A673 (cell line): Measurements from ENCODE around the gene STRA8. TPM values are rescaled to one million over a fixed set of nuclear protein-coding genes. Genes with fewer than 3 reads are reported as not detected.

Source experiments
- BruUV-seq: library from RNA; stranded (reverse); fragments of 400-500 nt; replicated peaks from 2 replicates; lab custom pipeline; 2021; lab: Mats Ljungman, UMichigan
- CTCF ChIA-PET: fragments of 300-600 bp; sonication (Branson Sonifier 250); formaldehyde crosslinking; loops from one replicate; lab custom pipeline; 2022; ENCODE audit warnings: antibody characterized with exemption; lab: Charles Lee
- POLR2A ChIA-PET: fragments of 300-600 bp; sonication (Branson Sonifier 250); formaldehyde crosslinking; loops from one replicate; lab custom pipeline; 2022; ENCODE audit warnings: antibody characterized with exemption; ENCODE audit not compliant: low non-redundant PET; lab: Charles Lee
- DNase-seq: peaks from one replicate; pipeline ENCODE4 v3.0.0-alpha.2; 2015; ENCODE audit warnings: low spot score
- H3K27ac ChIP-seq: fragments of 200-600 bp; sonication (generic); 2 replicates; pipeline ENCODE4 v1.5.1; 2016; ENCODE audit warnings: mixed run types, low read depth, mild to moderate bottlenecking, mixed read lengths, antibody characterized with exemption, low read length; ENCODE audit not compliant: poor library complexity, severe bottlenecking
- H3K27me3 ChIP-seq: fragments of 200-600 bp; sonication (generic); replicated peaks from 2 replicates; pipeline ENCODE4 v1.6.1; 2017; ENCODE audit warnings: mixed run types, low read depth, mild to moderate bottlenecking, mixed read lengths, antibody characterized with exemption, low read length; ENCODE audit not compliant: insufficient read depth, poor library complexity
- H3K36me3 ChIP-seq: fragments of 200-600 bp; sonication (generic); 2 replicates; pipeline ENCODE4 v1.6.1; 2016; ENCODE audit warnings: mixed run types, mild to moderate bottlenecking, mixed read lengths, antibody characterized with exemption, low read length; ENCODE audit not compliant: insufficient read depth, poor library complexity, severe bottlenecking
- H3K4me1 ChIP-seq: fragments of 200-600 bp; sonication (generic); 2 replicates; pipeline ENCODE4 v1.6.1; 2017; ENCODE audit warnings: mixed run types, mild to moderate bottlenecking, mixed read lengths, antibody characterized with exemption, low read length; ENCODE audit not compliant: insufficient read depth, poor library complexity, severe bottlenecking
- H3K4me3 ChIP-seq: fragments of 200-600 bp; sonication (generic); 2 replicates; pipeline ENCODE4 v1.5.1; 2016; ENCODE audit warnings: low read depth, mixed run types, mild to moderate bottlenecking, mixed read lengths, low read length; ENCODE audit not compliant: poor library complexity, severe bottlenecking
- H3K9me3 ChIP-seq: fragments of 200-600 bp; sonication (generic); 2 replicates; pipeline ENCODE4 v1.6.1; 2016; ENCODE audit warnings: mixed run types, low read depth, mild to moderate bottlenecking, mixed read lengths, antibody characterized with exemption, low read length; ENCODE audit not compliant: poor library complexity, severe bottlenecking
- EZH2 ChIP-seq: fragments of 200-600 bp; sonication (generic); IDR thresholded peaks from 2 replicates; pipeline ENCODE4 v1.6.1; 2017; ENCODE audit warnings: borderline replicate concordance, low read depth, mild to moderate bottlenecking, mixed read lengths, antibody characterized with exemption, low read length; ENCODE audit not compliant: poor library complexity, severe bottlenecking
- intact Hi-C: fragments of 100-400 bp; cut with micrococcal nuclease; formaldehyde crosslinking; loops from one replicate; pipeline ENCODE4 v1.10.0; 2022; ENCODE audit not compliant: unreplicated experiment
- total RNA-seq: library from RNA; stranded (reverse); gene quantifications from 2 replicates; pipeline ENCODE4 v1.2.3, GENCODE V29; 2021
- TF ChIP-seq, protein P1 (sequence below): fragments of 300-800, 200-600 bp; sonication (generic); conservative IDR thresholded peaks from 2 replicates; pipeline ENCODE4 v1.5.1; 2017; ENCODE audit warnings: low read depth, mild to moderate bottlenecking, antibody characterized with exemption, low read length, moderate library complexity, mixed read lengths

Gene STRA8
- total RNA-seq, 1 experiment from 2014 or later, result not detected

DNA sequence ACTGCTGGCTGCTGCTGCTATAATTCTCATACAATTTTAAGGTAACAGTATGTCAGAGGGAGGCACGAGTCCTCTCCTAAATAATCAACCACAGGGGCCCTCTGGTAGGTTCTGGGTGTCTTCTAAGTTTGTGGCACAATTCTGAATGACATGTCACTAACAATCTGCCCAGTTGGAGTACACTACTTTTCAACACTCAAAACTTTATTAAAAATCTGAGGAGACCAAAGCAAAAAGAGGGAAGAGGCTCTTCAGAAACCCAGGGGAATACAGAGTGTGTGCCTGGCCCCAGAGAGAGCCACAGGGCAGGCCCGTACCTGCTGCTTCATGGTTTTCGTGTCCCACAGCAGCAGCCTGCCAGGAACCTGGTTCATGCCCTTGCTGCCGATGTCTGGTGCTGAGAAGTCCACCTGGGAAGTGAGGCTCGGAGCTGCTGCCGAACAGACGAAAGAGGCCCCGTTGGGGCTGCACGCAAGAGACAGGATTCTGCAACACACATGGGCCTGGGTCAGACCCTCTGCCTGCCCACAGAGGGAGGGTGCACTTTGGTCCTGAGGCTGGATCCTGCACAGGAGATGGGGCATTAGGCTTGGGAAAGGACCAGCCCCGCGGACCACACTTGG lies 40.6 kb upstream of the STRA8 start:
- CTCF ChIA-PET, result no interaction called here
- POLR2A ChIA-PET, result no interaction called here
- intact Hi-C loops, result no loop called here

DNA sequence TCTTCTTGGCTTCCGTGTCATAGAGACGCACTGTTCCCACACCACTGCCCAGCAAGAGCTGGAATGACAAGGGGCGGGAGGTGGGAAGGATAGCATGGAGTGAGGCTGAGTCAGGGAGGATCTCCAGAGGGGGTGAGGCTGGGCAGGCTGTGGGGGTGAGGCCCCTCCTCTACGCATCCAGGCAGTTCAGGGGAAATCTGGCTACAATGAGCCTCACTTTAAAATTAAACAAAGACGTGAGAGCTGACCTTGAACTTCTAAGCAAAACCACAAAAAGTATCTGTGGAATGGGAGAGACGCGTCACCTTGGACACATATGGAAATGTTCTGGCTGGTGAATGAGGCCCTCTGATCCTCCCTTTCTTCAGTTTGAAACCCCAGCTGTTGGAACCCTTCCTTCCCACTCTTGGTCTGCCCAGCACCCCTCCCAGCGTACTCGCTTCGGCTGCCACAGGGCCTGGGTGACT lies 40.0 kb upstream of the STRA8 start:
- H3K27ac ChIP-seq, result no peak overlapping the region
- TF ChIP-seq, protein P1, sequence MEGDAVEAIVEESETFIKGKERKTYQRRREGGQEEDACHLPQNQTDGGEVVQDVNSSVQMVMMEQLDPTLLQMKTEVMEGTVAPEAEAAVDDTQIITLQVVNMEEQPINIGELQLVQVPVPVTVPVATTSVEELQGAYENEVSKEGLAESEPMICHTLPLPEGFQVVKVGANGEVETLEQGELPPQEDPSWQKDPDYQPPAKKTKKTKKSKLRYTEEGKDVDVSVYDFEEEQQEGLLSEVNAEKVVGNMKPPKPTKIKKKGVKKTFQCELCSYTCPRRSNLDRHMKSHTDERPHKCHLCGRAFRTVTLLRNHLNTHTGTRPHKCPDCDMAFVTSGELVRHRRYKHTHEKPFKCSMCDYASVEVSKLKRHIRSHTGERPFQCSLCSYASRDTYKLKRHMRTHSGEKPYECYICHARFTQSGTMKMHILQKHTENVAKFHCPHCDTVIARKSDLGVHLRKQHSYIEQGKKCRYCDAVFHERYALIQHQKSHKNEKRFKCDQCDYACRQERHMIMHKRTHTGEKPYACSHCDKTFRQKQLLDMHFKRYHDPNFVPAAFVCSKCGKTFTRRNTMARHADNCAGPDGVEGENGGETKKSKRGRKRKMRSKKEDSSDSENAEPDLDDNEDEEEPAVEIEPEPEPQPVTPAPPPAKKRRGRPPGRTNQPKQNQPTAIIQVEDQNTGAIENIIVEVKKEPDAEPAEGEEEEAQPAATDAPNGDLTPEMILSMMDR, result no peak
- TF ChIP-seq EZH2, result no peak
- no peaks in the 10 kb centered on the region for H3K9me3 ChIP-seq
- no peaks in the 10 kb centered on the region for H3K27me3 ChIP-seq
- no peak overlapping the region for H3K4me3 ChIP-seq
- H3K4me1 ChIP-seq, result no peaks in the 10 kb centered on the region
- DNase-seq, result no peak
- POLR2A ChIA-PET, result no interaction called here
- H3K36me3 ChIP-seq, result no peaks in the 10 kb centered on the region
- intact Hi-C loops, result no loop called here
- CTCF ChIA-PET, result no interaction called here
- BruUV-seq, result no TSS peak

More for the DNA sequence above, 40.6 kb upstream of the STRA8 start:
- no TSS peak for BruUV-seq
- DNase-seq, result no peak
- no peaks in the 10 kb centered on the region for H3K9me3 ChIP-seq
- H3K36me3 ChIP-seq, result no peaks in the 10 kb centered on the region
- H3K27me3 ChIP-seq, result no peaks in the 10 kb centered on the region
- no peak overlapping the region for H3K27ac ChIP-seq
- TF ChIP-seq EZH2, result no peak
- TF ChIP-seq, protein P1, result no peak
- H3K4me1 ChIP-seq, result no peaks in the 10 kb centered on the region
- H3K4me3 ChIP-seq, result no peak overlapping the region

DNA sequence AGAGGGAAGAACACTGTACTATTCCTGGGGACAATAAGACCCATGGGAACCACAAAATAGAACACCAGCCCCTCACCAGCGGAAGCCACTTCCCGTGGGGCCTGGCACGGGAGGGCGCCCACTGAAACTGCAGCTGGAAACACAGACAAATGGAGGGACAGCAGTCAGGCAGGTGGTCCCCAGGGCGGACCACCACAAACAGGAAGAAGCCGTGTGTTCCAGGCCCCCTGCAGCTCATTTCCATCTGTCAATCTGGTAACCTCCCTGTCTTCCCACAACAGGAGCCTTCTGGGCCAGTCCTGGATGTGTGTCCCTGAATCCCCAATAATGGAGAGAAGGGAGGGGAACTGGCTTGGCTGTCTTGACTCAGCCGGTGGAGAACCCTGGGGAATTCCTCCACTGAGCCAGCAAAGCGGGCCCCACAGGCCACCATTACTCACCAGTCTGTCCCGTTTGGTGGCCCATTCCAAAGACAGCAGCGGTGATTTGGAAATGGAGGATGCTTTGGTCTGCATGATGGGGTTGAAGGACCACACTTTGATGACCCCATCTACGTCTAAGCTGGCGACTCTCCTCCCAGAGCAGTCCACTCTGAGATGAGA lies 39.0 kb upstream of the STRA8 start:
- no peak for TF ChIP-seq EZH2
- TF ChIP-seq, protein P1, result no peak
- Histone ChIP-seq H3K27me3 (no peaks in the 10 kb centered on the region), H3K36me3 (no peaks in the 10 kb centered on the region), H3K27ac (no peak overlapping the region), H3K4me3 (no peak overlapping the region), H3K9me3 (no peaks in the 10 kb centered on the region), H3K4me1 (no peaks in the 10 kb centered on the region)
- intact Hi-C loops, result no loop called here
- CTCF ChIA-PET, result no interaction called here
- DNase-seq, result peak; percentile 17
- BruUV-seq, result no TSS peak
- POLR2A ChIA-PET, result no interaction called here
